ENCODE results near the gene TMEFF2.

Gene TMEFF2, protein sequence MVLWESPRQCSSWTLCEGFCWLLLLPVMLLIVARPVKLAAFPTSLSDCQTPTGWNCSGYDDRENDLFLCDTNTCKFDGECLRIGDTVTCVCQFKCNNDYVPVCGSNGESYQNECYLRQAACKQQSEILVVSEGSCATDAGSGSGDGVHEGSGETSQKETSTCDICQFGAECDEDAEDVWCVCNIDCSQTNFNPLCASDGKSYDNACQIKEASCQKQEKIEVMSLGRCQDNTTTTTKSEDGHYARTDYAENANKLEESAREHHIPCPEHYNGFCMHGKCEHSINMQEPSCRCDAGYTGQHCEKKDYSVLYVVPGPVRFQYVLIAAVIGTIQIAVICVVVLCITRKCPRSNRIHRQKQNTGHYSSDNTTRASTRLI

DNA sequence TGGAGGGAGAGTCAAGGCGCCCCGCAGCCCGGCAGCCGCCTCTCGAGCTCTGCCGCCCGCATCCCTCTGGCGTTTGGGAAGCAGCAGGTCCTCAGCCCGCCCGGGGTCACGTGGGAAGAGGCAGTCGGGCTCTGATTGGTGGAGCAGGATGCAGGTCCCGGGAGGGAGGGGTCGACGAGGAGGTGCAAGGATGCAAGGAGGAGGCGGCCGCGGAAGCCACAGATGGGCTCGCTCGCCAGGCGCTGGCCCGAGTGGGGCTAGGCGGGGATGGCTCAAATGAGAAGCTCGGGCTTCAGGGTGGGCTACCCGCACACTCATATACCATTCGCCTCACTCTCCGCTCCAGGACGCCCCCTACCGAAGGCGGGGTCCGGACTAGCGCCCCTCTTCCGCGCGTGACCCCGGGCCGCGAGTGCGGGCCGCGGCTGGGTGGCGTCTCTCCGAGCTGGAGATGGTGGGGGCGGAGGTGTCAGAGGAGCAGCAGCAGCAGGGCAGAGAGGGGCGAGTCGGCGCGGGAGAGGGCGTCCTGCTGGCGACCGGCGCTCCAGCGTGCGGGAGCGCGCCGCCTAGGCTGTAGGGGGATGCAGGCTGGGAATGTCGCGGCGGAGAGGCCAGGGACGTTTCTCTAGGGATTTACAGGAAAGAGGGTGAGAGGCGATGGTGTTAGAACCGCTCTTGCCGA, at the start of gene TMEFF2:
TSS of gene TMEFF2 (minus strand) at position 68 of the 682 bp plus-strand sequence. CDS start 409 bp downstream, outside the sequence.
- TF ChIP-seq, protein P1, sequence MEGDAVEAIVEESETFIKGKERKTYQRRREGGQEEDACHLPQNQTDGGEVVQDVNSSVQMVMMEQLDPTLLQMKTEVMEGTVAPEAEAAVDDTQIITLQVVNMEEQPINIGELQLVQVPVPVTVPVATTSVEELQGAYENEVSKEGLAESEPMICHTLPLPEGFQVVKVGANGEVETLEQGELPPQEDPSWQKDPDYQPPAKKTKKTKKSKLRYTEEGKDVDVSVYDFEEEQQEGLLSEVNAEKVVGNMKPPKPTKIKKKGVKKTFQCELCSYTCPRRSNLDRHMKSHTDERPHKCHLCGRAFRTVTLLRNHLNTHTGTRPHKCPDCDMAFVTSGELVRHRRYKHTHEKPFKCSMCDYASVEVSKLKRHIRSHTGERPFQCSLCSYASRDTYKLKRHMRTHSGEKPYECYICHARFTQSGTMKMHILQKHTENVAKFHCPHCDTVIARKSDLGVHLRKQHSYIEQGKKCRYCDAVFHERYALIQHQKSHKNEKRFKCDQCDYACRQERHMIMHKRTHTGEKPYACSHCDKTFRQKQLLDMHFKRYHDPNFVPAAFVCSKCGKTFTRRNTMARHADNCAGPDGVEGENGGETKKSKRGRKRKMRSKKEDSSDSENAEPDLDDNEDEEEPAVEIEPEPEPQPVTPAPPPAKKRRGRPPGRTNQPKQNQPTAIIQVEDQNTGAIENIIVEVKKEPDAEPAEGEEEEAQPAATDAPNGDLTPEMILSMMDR (IDR thresholded peaks at IDR 0.05), result peak; percentile 43
- no peak for TF ChIP-seq ZFX (IDR thresholded peaks at IDR 0.05; ENCODE audit: borderline replicate concordance)
- peak within 1 kb of the TSS; percentile 71 for H3K27ac ChIP-seq

DNA sequence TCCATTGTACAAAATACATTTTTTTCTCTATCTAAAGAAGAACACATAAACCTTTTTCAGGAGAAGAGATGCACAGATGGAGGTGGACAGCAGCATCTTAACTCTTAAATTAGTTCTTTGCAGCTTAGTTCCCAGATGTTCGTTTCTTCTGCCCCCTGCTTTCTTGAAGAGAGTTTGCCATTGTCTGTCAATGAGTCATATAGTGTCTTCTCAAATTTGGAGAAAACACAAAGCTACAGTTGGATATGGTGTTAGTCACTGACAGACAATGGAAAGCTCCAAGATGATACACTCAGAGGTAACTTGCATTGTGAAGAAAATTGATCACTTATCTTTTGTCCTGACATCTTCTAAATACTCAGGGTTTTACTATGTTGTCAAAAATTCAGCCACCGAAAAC, 48.8 kb upstream of the TMEFF2 start:
- TF ChIP-seq ZFX (IDR thresholded peaks at IDR 0.05; ENCODE audit: borderline replicate concordance), result no peak
- TF ChIP-seq, protein P1 (IDR thresholded peaks at IDR 0.05), result no peak
- H3K27ac ChIP-seq, result no peak overlapping the region

DNA sequence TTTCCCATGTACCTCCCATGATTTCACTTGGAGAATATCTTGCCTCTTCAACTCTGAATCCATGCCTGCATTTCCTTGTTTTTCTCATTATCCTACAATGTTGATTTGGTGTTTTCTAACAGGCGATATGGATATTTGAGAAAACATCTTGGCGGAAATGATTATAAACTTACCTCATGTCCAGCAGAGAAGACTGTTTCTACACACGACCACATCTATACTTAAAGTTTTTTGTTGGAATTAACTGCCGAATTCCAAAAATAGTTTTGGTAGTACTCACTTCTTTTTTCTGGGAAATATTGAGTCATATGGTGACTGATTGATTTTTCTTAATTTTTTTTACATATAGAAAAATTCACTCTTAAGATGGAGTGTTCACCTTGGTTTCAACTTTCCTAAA, 41.4 kb upstream of the TMEFF2 start:
- no peak for TF ChIP-seq ZFX (IDR thresholded peaks at IDR 0.05; ENCODE audit: borderline replicate concordance)
- TF ChIP-seq, protein P1 (IDR thresholded peaks at IDR 0.05), result no peak
- no peak overlapping the region for H3K27ac ChIP-seq

DNA sequence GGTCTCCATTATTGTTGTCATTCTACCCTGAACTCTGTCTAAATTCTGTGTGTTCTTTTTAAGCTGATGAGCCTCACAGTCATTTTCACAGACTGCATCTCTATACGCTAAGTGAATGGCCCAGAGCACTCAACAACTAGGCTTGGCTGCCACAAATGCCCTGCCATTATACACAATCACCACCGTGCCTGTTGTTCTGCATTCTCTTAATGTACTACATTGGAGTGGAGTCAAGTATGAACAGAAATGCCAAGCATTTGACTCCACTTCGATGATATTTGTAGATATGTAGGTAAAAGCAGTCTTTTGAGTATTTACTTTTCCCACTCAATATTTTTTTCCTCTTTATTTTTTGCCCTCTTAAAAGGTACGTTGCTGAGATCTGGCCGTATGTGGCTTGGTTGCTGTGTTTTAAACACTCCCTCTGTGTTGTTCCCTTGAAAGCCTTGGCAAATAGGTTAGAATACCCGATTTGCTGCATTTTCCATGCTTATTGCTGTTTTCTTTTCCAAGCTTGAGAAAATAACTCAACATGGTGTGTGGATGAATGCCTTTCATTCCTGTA, 36.2 kb upstream of the TMEFF2 start:
- TF ChIP-seq, protein P1 (IDR thresholded peaks at IDR 0.05), result no peak
- no peak for TF ChIP-seq ZFX (IDR thresholded peaks at IDR 0.05; ENCODE audit: borderline replicate concordance)
- no peak overlapping the region for H3K27ac ChIP-seq

DNA sequence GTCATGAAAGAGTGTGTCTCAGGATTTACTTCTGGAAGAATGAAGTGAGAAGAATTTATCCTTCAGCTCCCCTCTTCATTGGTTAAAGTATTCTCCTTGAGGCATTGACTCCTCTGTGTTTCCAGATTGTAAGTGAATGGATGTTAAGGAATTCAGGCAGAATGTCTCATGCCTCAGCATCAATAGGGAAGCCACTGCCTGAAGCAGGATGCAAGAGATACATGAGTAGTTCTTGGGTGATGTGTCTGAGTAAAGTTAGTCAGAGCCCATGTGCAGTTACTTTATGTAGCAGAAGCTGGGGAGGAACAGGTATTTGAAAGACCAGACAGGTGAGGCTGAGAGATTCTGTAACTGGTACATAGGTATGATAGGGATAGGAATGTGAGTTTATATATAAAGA, 34.0 kb upstream of the TMEFF2 start:
- H3K27ac ChIP-seq, result no peak overlapping the region
- no peak for TF ChIP-seq ZFX (IDR thresholded peaks at IDR 0.05; ENCODE audit: borderline replicate concordance)
- TF ChIP-seq, protein P1 (IDR thresholded peaks at IDR 0.05), result no peak

DNA sequence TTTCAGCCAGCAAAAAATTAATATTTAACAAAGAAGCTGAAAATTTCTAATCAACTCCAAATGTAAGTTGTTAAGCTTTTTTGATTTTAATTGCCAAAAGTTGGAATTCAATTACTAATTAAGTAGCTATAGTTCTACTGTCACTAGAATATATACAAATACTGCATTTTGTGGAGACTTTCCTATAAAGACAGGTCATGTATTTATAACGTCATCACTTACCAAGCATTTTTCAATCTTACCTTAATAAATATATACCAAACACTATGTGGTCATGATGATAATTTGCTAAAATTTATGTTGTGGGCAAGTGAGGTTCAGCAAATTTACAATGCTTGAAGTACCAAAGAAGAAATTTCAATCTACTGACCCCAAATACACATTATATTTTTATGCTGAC, 24.2 kb upstream of the TMEFF2 start:
- no peak for TF ChIP-seq ZFX (IDR thresholded peaks at IDR 0.05; ENCODE audit: borderline replicate concordance)
- TF ChIP-seq, protein P1 (IDR thresholded peaks at IDR 0.05), result no peak
- H3K27ac ChIP-seq, result no peak overlapping the region

DNA sequence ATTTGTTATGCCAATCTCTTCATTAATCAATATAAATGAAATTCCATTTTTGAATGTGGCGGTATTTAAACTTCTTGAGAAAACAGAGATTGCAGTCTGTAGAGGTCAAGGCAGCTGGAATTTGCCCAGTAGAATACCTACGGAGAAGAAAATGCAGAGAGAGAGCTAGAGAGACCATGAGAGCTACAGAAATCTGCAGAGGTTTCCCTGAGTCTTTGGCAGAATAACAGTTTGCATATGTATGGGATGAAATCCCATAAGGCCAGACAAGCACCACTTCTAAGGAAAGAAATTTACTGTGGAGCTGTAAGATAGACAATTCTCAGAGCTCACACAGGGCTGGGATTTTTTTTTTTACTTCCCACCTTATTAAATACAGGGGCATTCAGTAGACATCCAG, 23.6 kb upstream of the TMEFF2 start:
- TF ChIP-seq, protein P1 (IDR thresholded peaks at IDR 0.05), result no peak
- TF ChIP-seq ZFX (IDR thresholded peaks at IDR 0.05; ENCODE audit: borderline replicate concordance), result no peak
- H3K27ac ChIP-seq, result no peak overlapping the region

All from 22Rv1 (cell line).